ENCODE results near the gene SMYD4. TPM values are rescaled to one million over a fixed set of nuclear protein-coding genes. Genes with fewer than 3 reads are reported as not detected.
A peak's percentile ranks its signal among the peaks of the same experiment; 100 is the strongest.
"Not testable (repeated sequence)": the region's sequence is repeated elsewhere in the genome, so short reads cannot be mapped to it uniquely, and the experiment has no call there.

SMYD4 gene
- total RNA-seq, 1 donor from 2014 or later, result 6.4 TPM

- DNase-seq (ENCODE audit: low spot score), result peak; percentile 75
- peak; percentile 84 for ATAC-seq
Measured at GRCh38 chr17:1783834-1784611, 45.7 kb downstream of the SMYD4 start.

- DNase-seq (ENCODE audit: low spot score) (no peak), ATAC-seq (peak; percentile 2)
Measured at GRCh38 chr17:1783271-1783670, 46.4 kb downstream of the SMYD4 start.

- no peak for DNase-seq (ENCODE audit: low spot score)
- no peak for ATAC-seq
Measured at GRCh38 chr17:1782171-1782567, 47.5 kb downstream of the SMYD4 start.

- DNase-seq (ENCODE audit: low spot score) (no peak), ATAC-seq (peak; percentile 29)
Measured at GRCh38 chr17:1779571-1780131, 50.1 kb downstream of the SMYD4 start.

GRCh38 chr17:1776857-1777256, 52.8 kb downstream of the SMYD4 start:
- ATAC-seq (no peak), DNase-seq (ENCODE audit: low spot score) (no peak)

- ATAC-seq (no peak), DNase-seq (ENCODE audit: low spot score) (no peak)
Measured at GRCh38 chr17:1776328-1776727, 53.4 kb downstream of the SMYD4 start.

- ATAC-seq, result no peak
Measured at GRCh38 chr17:1774390-1775176, 55.1 kb downstream of the SMYD4 start.

GRCh38 chr17:1773696-1774181, 56.0 kb downstream of the SMYD4 start:
- DNase-seq (ENCODE audit: low spot score) (no peak), ATAC-seq (peak; percentile 12)

More at GRCh38 chr17:1774390-1775176, 55.1 kb downstream of the SMYD4 start:
- no peak for DNase-seq (ENCODE audit: low spot score)

GRCh38 chr17:1773000-1773695, 56.6 kb downstream of the SMYD4 start:
- not testable (repeated sequence) for DNase-seq (ENCODE audit: low spot score)
- peak; percentile 35 for ATAC-seq

- no peak for ATAC-seq
- DNase-seq (ENCODE audit: low spot score), result no peak
Measured at GRCh38 chr17:1769822-1770477, 59.8 kb downstream of the SMYD4 start.

- ATAC-seq, result no peak
Measured at GRCh38 chr17:1767358-1767757, 62.3 kb downstream of the SMYD4 start.

GRCh38 chr17:1766382-1767135, 63.1 kb downstream of the SMYD4 start:
- DNase-seq (ENCODE audit: low spot score) (peak; percentile 74), ATAC-seq (peak; percentile 39)

More at GRCh38 chr17:1767358-1767757, 62.3 kb downstream of the SMYD4 start:
- no peak for DNase-seq (ENCODE audit: low spot score)

- ATAC-seq (no peak), DNase-seq (ENCODE audit: low spot score) (no peak)
Measured at GRCh38 chr17:1765576-1765975, 64.1 kb downstream of the SMYD4 start.

GRCh38 chr17:1764705-1765104, 65.0 kb downstream of the SMYD4 start:
- ATAC-seq; DNase-seq (ENCODE audit: low spot score): not testable (repeated sequence)

- ATAC-seq (peak; percentile 36), DNase-seq (ENCODE audit: low spot score) (peak; percentile 77)
Measured at GRCh38 chr17:1764284-1764683, 65.4 kb downstream of the SMYD4 start.

- peak; percentile 92 for DNase-seq (ENCODE audit: low spot score)
- peak; percentile 77 for ATAC-seq
Measured at GRCh38 chr17:1762901-1763898, 66.5 kb downstream of the SMYD4 start.

- DNase-seq (ENCODE audit: low spot score), result peak; percentile 70
- peak; percentile 42 for ATAC-seq
Measured at GRCh38 chr17:1762233-1762900, 67.3 kb downstream of the SMYD4 start.

- ATAC-seq (no peak), DNase-seq (ENCODE audit: low spot score) (no peak)
Measured at GRCh38 chr17:1759529-1759928, 70.2 kb downstream of the SMYD4 start.

Data from left lobe of liver (tissue), 2 donors.